Osteocyte (in vitro differentiated cells): ENCODE data around the gene PBX3. TPM values are rescaled to one million over a fixed set of nuclear protein-coding genes. Genes with fewer than 3 reads are reported as not detected.

ENCODE experiments used
- DNase-seq: peaks from one replicate; pipeline ENCODE4 v3.0.0; 2021; ENCODE audit warnings: mixed read lengths; ENCODE audit not compliant: unreplicated experiment; ENCODE audit errors: extremely low spot score
- H3K27ac Mint-ChIP-seq: one replicate; pipeline ENCODE4 v1.8.0; 2021; ENCODE audit warnings: mild to moderate bottlenecking, mixed read lengths; ENCODE audit not compliant: unreplicated experiment
- H3K27me3 Mint-ChIP-seq: one replicate; pipeline ENCODE4 v1.8.0; 2021; ENCODE audit warnings: mixed read lengths; ENCODE audit not compliant: unreplicated experiment
- H3K36me3 Mint-ChIP-seq: one replicate; pipeline ENCODE4 v1.8.0; 2021; ENCODE audit warnings: mixed read lengths; ENCODE audit not compliant: unreplicated experiment
- H3K4me1 Mint-ChIP-seq: one replicate; pipeline ENCODE4 v1.8.0; 2021; ENCODE audit warnings: mixed read lengths; ENCODE audit not compliant: unreplicated experiment
- H3K4me3 Mint-ChIP-seq: one replicate; pipeline ENCODE4 v1.8.0; 2021; ENCODE audit warnings: mild to moderate bottlenecking, moderate library complexity, mixed read lengths; ENCODE audit not compliant: unreplicated experiment
- H3K9me3 Mint-ChIP-seq: one replicate; pipeline ENCODE4 v1.8.0; 2021; ENCODE audit warnings: mixed read lengths; ENCODE audit not compliant: unreplicated experiment
- total RNA-seq: library from RNA; stranded (reverse); gene quantifications from 2 replicates; pipeline ENCODE4 v1.2.1, GENCODE V29; 2021
- TF ChIP-seq, protein P1 (sequence below): fragments of 200-600 bp; sonication (generic); IDR thresholded peaks from 2 replicates; pipeline ENCODE4 v1.5.0; 2021; ENCODE audit warnings: antibody characterized with exemption, mild to moderate bottlenecking, moderate library complexity

The PBX3 gene
- total RNA-seq, 1 donor from 2014 or later: 16.0 TPM

DNA sequence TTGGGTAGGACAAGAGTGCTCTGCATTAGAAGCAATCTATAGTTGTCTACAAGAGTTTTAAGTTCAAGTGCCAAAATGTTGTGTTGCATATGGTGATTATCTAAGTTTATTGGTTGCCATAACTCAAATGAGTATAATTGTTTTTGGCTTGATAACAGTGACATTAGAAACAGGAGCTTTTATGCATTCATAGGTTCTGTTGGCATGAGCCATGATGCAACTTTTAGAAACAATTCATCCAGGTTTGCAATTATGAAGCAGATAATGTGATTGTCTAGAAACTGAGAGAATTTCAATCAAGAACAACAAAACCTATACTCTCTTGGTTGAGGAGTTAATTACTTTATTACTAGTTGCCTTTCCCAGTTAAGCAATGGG lies 137.0 kb downstream of the PBX3 start:
- TF ChIP-seq, protein P1, sequence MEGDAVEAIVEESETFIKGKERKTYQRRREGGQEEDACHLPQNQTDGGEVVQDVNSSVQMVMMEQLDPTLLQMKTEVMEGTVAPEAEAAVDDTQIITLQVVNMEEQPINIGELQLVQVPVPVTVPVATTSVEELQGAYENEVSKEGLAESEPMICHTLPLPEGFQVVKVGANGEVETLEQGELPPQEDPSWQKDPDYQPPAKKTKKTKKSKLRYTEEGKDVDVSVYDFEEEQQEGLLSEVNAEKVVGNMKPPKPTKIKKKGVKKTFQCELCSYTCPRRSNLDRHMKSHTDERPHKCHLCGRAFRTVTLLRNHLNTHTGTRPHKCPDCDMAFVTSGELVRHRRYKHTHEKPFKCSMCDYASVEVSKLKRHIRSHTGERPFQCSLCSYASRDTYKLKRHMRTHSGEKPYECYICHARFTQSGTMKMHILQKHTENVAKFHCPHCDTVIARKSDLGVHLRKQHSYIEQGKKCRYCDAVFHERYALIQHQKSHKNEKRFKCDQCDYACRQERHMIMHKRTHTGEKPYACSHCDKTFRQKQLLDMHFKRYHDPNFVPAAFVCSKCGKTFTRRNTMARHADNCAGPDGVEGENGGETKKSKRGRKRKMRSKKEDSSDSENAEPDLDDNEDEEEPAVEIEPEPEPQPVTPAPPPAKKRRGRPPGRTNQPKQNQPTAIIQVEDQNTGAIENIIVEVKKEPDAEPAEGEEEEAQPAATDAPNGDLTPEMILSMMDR: no peak
- DNase-seq: no peak
- Mint-ChIP-seq H3K4me1 (peaks cover 32% of the 10 kb centered on the region), H3K9me3 (no peaks in the 10 kb centered on the region), H3K27me3 (no peaks in the 10 kb centered on the region), H3K36me3 (no peaks in the 10 kb centered on the region), H3K27ac (no peak overlapping the region), H3K4me3 (no peak overlapping the region)

DNA sequence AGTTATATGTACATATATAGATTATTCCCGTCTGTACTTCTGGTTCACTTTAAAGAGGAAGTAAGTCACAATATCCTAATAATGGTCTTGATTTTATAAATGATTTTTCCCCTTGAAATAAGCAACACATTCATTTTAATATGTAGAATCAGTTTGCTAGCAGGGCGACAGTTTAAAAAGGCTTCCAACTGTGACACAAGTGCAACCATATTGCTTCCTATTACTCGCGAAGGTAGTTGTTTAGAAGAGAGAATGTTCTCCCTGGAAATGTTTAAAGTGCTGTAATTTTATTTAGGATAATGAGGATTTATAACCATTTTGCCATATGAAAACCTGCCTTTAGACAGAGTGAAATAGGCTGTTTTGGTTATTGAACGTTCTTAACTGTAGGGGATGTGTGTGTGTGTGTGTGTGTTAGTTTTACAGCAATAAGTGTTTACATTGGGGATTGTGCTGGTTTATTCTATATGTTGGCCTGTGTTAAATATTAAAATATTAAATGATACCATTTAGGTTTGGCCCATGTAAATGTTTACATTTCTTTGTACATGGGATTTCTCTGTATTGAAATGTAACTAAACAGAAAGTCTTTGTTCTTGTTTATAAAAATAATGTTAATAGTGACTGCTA lies 138.3 kb downstream of the PBX3 start:
- no peak for DNase-seq
- Mint-ChIP-seq H3K36me3 (no peaks in the 10 kb centered on the region), H3K4me3 (no peak overlapping the region), H3K9me3 (no peaks in the 10 kb centered on the region), H3K27me3 (no peaks in the 10 kb centered on the region), H3K4me1 (peaks cover 41% of the 10 kb centered on the region), H3K27ac (no peak overlapping the region)
- TF ChIP-seq, protein P1: no peak

GRCh38 chr9:125886365-125886764 lies 139.2 kb downstream of the PBX3 start:
- Mint-ChIP-seq H3K27me3 (no peaks in the 10 kb centered on the region), H3K9me3 (no peaks in the 10 kb centered on the region), H3K27ac (no peak overlapping the region), H3K36me3 (no peaks in the 10 kb centered on the region), H3K4me3 (no peak overlapping the region), H3K4me1 (peaks cover 41% of the 10 kb centered on the region)
- TF ChIP-seq, protein P1: no peak
- DNase-seq: no peak

GRCh38 chr9:125887172-125887571 lies 140.0 kb downstream of the PBX3 start:
- no peak overlapping the region for H3K27ac Mint-ChIP-seq

DNA sequence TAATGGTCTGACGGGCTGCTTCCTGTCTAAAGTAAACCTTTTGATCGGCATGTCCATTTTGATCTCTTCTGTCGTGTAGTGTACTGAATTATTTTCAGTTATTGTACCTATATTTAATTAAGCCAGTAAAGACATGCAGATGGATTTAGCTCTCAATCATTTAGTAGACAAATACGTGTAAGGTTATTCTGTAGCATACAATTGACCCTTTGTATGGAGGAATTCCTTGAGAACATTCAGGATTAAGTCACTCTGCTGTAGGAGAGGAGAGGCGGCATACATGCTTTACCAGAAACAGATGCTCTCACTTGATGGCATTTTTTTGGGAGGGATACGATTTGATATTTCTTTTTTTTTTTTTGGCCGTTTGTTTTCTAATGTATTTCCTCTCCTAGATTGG lies 141.0 kb downstream of the PBX3 start:
- peaks cover 41% of the 10 kb centered on the region for H3K4me1 Mint-ChIP-seq
- no peak for DNase-seq
- no peaks in the 10 kb centered on the region for H3K9me3 Mint-ChIP-seq
- TF ChIP-seq, protein P1: no peak
- no peak overlapping the region for H3K27ac Mint-ChIP-seq
- no peaks in the 10 kb centered on the region for H3K27me3 Mint-ChIP-seq
- no peaks in the 10 kb centered on the region for H3K36me3 Mint-ChIP-seq
- no peak overlapping the region for H3K4me3 Mint-ChIP-seq

More at GRCh38 chr9:125887172-125887571, 140.0 kb downstream of the PBX3 start:
- H3K4me3 Mint-ChIP-seq: no peak overlapping the region
- no peaks in the 10 kb centered on the region for H3K36me3 Mint-ChIP-seq
- TF ChIP-seq, protein P1: no peak
- H3K27me3 Mint-ChIP-seq: no peaks in the 10 kb centered on the region
- no peaks in the 10 kb centered on the region for H3K9me3 Mint-ChIP-seq
- peaks cover 41% of the 10 kb centered on the region for H3K4me1 Mint-ChIP-seq
- DNase-seq: no peak
